ENCODE data around the gene MCF2. TPM values are rescaled to one million over a fixed set of nuclear protein-coding genes. Genes with fewer than 3 reads are reported as not detected.
"Not testable (repeated sequence)": the region's sequence is repeated elsewhere in the genome, so short reads cannot be mapped to it uniquely, and the experiment has no call there.

Gene MCF2, protein sequence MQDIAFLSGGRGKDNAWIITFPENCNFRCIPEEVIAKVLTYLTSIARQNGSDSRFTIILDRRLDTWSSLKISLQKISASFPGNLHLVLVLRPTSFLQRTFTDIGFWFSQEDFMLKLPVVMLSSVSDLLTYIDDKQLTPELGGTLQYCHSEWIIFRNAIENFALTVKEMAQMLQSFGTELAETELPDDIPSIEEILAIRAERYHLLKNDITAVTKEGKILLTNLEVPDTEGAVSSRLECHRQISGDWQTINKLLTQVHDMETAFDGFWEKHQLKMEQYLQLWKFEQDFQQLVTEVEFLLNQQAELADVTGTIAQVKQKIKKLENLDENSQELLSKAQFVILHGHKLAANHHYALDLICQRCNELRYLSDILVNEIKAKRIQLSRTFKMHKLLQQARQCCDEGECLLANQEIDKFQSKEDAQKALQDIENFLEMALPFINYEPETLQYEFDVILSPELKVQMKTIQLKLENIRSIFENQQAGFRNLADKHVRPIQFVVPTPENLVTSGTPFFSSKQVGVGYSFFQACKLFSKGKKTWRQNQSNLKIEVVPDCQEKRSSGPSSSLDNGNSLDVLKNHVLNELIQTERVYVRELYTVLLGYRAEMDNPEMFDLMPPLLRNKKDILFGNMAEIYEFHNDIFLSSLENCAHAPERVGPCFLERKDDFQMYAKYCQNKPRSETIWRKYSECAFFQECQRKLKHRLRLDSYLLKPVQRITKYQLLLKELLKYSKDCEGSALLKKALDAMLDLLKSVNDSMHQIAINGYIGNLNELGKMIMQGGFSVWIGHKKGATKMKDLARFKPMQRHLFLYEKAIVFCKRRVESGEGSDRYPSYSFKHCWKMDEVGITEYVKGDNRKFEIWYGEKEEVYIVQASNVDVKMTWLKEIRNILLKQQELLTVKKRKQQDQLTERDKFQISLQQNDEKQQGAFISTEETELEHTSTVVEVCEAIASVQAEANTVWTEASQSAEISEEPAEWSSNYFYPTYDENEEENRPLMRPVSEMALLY
- 0.27 and 0.37 TPM in 2 replicates for total RNA-seq

DNA sequence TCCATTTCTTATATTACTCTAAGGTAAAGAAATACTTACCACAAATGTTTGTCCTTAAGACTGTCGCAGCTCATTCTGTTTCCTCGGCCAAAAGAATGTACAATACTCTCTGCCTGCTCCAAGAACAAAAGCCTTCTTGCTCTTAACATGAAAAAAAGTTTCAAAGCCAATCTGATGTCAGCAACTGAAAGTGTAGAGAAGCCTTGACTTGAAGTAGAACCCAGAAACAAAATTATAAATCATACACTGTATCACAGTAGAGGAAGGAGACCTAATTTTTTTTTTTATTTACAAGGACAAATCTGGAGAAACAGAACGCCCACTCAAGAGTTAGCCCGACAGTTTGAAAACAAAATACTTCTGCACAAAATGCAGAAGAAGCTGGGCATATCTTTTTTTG, at the start of gene MCF2:
MCF2 (minus strand) TSS at position 101 of the 400 bp plus-strand sequence. CDS start 56,423 bp downstream, outside the sequence.
- intact Hi-C loops (cut with micrococcal nuclease): no loop called here

DNA sequence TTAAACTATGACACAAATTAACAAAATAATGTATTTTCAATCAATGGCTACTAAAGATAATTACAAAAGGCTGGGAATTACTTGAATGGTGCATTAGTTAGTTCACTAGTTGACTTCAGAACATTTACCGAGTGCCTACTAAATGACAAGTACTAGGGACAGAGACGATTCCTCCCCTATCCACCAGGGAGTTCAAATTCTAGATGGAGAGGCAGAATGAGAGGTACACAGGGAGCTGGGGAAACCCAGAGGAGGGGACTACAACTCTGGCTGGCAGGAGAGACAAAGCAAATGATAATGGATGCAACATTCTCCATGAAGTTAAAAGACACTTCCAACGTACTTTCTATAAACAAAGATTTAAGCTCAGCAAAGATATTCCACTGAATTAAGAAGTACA, 43.1 kb upstream of the MCF2 start:
- intact Hi-C loops (cut with micrococcal nuclease): no loop called here

DNA sequence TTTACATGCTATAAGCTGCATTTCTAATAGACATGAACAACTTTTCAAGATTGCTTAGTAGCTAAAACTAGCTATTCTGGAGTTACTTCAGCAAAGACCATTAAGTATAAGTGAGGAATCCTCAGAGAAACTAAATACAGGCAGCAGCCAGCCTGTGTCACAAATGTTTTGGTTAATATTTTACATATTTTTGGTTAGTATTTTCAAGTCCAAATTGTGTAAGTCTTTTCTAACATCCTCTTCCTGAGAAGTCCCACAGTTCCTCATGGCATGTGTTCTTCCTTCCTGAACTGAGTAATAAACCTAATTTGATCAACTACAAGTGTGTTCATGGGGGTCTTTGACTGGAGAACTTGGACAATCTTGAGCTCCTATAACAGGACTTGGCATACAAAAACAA, 42.4 kb upstream of the MCF2 start:
- intact Hi-C loops (cut with micrococcal nuclease): no loop called here

DNA sequence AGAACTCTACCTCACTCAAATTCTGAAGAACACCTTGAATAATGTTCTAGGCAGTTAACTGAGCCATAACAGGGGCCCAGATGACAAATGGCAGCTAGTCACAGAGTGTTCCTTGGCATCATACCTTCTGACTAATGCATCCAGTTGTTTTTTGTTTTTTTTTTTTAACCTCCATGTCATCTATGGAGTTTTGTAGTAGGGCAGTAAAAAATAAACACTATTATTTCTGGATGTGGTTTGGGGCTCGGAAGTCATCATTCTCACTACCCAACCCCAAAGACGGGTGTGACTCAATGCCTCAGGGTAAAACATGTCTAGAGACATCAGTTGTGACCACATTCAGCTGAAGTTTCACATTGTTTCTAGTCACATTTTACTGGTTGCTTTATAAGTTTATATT, 31.2 kb upstream of the MCF2 start:
- intact Hi-C loops (cut with micrococcal nuclease): loop anchor here (1.0 to 5.0 kb wide), 2 partner anchors 27 to 193 kb away; partner anchors contain the start of gene ATP11C

DNA sequence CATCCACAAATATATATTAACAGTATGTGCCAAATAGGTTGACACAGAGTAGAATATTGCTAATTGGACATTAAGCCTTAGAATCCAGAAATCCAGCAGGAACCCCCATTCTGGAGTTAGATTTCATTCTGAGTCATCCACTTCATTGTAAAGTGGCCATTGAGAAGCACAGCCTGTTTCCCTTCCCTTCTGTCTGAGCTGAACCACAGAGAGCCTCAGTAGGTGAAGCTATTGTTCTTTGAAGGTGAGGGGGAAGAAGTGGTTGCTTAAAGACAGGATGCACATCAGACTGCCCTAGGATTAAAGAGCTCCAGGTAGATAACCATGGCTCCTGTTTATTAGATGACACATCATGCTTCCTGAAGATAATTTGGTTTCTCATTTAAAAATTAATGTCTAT, 30.6 kb upstream of the MCF2 start:
- intact Hi-C loops (cut with micrococcal nuclease): loop anchor here (5.0 kb wide), 1 partner anchor 194 kb away; the partner anchor contains the start of gene ATP11C

DNA sequence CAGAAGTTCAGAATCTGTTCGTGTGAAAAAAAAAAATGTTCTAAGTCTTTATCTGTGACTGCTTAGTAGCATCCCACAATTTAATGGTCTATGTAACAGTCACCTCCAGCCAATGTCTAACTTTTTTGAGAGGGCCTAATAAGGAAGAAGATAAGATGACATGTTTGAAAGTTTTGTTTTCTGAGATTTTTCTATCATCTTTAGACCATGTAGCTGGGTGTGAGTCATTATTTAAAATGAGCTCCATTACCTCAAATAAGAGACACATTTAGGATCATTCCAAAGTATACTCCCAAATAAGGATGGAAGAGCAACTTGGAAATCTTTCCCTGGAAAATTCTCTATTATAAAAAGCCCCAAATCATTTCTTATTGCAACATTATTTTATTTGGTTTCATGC, 28.2 kb upstream of the MCF2 start:
- intact Hi-C loops (cut with micrococcal nuclease): loop anchor here (5.0 kb wide), 1 partner anchor 196 kb away; the partner anchor contains the start of gene ATP11C

DNA sequence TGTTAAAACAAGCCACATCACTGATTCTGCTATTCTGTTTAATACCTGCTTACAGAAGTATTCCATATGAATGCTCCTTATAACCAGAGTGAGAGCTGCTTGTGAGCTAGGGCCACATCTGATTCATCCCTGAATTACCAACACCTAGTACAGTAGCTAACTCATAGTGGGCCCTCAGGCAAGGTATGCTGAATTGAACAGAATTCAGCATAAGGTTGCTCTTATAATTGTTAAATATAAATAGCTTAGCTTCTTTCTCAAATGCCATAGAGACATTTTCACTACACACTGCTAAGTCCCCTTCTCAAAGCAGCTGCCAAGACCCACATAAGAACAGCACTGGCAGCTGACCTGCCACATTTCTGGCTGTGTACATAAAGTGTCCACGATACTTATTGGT, 27.0 kb upstream of the MCF2 start:
- intact Hi-C loops (cut with micrococcal nuclease): loop anchor here (5.0 kb wide), 1 partner anchor 197 kb away; the partner anchor contains the start of gene ATP11C

DNA sequence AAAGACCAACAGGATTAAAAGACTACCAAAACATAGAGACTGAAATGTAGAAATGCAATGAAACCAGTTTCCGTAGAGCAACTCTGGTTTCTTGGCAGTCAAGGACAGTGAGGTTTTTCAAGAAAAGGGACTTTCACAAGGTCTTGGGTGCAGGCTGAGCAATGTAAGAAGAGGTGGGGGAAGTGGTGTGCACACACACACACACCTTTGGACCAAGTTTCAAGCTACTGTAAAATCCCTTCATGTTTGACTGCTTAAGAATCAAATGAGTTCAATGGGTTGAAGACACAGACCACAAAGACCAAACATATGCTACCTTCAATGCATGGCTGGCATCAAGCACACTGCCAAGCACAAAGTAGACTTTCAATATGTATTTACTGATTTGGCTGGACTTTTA, 17.8 kb upstream of the MCF2 start:
- intact Hi-C loops (cut with micrococcal nuclease): loop anchor here (5.0 kb wide), 1 partner anchor 42 kb away; no protein-coding TSS in a partner anchor

DNA sequence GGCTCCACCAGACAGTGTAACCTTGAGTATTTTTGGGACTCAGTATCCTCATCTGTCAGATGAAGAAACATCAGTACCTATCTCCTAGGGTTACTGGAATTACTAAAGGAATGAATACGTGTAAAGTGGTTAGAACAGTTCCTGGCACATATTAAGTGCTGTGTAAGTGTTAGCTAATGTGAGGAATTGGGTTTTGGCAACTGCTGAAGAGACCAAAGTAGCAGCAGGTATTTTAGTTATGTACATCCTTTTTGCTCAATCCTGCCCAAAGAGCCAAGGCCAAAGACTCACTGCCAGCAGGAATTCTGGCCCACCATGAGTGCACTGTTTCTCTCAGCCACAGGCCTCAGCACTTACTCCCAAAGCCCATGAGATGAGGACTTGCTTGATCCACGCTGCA, 16.7 kb upstream of the MCF2 start:
- intact Hi-C loops (cut with micrococcal nuclease): loop anchor here (5.0 kb wide), 1 partner anchor 43 kb away; no protein-coding TSS in a partner anchor

DNA sequence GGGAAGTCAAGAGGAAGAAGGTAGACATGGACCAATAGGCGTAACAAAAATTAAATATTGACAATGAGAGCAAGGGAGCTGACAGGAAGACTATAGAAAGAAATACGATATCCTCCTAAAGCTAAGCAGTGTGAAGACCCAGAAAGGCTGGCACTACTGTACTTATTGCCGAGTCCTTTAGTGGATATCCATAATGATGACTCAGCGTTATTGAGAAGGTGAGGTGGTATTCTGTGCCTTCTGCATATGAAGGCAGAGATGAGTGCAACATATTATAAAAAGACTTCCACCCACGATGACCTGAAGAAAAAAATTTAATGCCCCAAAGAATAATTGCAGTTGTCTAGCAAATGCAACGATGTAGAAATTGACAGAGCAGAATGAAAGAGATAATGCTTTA, 13.0 kb upstream of the MCF2 start:
- intact Hi-C loops (cut with micrococcal nuclease): no loop called here

DNA sequence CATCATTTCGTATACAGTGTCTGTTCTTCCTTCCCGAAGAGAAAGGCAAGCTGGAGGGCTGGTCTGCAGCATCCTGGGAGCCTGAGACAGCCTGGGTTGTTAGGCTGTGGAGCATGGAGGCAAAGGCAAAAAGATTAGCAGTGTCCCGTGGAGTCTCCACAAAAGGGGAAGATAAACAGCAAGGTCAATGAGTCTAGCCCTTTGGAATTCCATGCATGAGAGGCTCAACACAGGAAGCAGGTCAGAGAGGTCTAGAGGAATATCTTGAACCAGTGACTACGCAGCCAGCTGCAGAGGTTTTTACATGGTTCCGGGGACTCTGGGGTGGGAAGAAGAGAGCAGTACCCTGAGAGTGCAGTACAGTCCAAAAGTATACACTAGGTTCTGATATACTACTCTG, 12.2 kb upstream of the MCF2 start:
- intact Hi-C loops (cut with micrococcal nuclease): no loop called here

DNA sequence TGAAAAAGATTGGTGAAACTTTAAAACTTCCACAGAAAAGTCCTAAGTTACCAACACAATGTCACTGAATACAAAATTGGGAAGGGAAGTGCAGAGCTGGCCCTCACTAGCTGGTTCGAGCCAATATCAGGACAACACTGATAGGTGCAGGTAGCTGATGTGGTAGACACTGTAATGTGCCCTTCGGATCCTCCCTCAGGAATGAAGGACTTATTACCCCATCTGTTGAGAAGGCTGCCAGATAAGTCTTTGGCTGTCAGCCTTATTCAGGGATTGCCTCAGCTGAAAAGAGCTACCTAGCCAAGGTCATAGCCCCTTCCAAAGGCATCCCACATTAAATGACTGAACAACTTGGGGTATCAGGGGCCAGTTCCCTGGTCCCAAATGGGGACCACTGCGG, 5.3 kb downstream of the MCF2 start:
- intact Hi-C loops (cut with micrococcal nuclease): no loop called here

DNA sequence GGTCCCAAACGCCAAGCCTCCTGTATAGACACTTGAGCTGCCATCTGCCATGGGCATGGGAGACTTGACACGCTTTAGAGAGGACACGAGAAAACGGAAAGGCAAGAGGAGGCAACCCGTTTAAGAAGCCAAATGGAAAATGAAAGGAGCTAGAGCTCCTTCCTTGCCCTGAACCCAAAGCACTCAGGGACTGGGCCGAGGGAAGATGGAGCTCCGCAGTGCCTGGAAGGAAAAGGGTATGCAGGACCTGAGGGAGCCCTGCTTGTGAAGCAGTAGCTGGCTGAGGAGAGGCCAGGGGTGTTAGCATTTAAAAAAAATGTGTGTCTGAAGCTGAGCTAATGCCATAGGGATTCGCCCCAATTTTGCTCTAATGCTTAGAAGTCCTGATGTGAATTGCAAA, 15.1 kb downstream of the MCF2 start:
- intact Hi-C loops (cut with micrococcal nuclease): no loop called here

DNA sequence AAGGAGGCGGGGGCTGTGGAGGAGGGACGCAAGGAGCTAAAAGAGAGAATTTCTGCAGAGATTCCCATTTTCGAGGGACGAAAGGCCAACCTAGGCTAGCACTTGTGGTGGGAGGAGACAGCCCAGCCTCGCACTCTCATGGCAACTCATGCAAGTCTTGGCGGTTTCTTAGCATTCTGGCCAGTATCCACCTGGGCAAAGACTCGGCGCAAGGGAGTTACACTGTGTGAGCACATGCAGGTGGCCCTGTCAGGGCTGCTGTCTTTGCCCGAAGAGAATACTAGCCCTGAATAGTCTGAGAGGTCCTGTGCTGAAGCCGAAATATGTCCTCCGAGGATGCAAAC, 15.5 kb downstream of the MCF2 start:
- intact Hi-C loops (cut with micrococcal nuclease): no loop called here

DNA sequence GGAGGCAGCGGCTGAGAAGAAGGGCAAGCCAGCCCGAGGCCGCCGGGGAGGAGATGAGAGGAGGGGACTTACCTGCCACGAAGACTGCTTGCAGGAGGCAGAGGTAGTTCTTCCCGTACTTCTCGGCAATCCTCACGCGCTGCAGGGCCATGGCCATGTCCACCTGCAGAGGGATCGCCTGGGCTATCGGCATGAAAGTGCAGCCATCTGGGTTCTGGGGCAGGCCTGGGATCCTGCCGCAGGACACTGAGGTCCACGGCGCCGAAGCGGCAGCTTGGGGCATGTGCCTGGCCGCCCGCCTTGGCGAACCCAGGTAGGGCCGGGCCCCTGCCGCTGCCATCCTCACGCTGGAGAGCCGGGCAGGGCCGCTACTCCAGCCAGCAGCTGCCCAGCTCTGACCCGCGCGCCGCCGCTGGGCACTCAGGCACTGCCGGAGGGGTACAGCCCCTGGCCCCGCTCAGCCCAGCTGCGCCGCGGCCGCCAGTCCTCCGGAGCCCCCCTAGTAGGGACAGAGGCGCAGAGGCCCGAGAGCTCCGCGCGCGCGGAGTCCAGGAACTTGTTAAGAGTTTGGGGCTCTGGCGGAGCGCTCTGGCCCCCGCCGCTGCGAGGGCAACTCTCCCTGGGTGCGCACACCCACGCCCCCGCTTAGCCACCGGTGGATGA, 16.0 kb downstream of the MCF2 start:
- intact Hi-C loops (cut with micrococcal nuclease): no loop called here

DNA sequence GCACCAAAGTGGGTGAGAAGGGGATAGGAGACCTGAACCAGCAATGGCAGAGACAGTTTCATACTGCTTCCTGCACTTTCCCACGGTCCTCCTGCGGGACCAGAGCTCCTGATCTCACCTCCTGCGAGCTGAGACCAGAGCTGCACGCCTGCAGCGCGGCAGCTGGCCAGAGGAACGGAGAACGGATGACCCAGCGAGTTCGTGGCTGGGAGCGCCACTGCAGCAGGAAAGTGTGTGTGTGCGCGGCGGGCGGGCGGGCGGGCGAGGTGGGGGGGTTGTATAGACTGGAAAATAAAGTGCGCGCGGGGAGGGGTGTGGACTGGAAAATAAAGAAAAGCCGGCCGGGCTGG, 16.5 kb downstream of the MCF2 start:
- intact Hi-C loops (cut with micrococcal nuclease): no loop called here

DNA sequence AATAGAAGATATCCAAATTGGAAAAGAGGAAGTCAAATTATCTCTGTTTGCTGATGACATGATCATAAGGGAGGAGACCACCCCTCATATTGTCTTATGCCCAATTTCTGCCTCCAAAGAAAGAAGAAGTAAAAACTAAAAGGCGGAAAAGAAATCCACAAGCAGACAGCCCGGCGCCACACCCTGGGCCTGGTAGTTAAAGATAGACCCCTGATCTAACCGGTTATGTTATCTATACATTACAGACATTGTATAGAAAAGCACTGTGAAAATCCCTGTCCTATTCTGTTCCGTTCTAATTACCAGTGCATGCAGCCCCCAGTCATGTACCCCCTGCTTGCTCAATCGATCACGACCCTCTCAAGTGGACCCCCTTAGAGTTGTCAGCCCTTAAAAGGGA, 22.8 kb downstream of the MCF2 start:
- intact Hi-C loops (cut with micrococcal nuclease): not testable (repeated sequence)

DNA sequence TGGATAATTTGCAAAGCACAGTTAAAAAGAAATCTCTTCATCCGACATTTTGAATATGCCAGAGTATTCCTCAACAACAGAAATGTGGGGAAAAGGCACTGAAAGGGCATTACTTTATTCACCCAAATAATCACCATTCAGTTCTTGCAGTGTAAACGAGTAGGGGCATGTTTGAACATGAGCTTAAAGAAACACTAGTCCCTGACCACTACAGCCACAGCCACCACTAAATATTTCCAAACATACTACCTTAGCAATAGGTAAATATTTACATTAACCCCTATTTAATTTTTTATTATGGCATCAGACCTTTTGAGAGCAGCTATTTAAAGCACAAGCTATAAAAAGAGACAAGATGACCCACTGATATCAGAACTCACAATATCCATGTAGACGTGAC, 27.6 kb downstream of the MCF2 start:
- intact Hi-C loops (cut with micrococcal nuclease): no loop called here

DNA sequence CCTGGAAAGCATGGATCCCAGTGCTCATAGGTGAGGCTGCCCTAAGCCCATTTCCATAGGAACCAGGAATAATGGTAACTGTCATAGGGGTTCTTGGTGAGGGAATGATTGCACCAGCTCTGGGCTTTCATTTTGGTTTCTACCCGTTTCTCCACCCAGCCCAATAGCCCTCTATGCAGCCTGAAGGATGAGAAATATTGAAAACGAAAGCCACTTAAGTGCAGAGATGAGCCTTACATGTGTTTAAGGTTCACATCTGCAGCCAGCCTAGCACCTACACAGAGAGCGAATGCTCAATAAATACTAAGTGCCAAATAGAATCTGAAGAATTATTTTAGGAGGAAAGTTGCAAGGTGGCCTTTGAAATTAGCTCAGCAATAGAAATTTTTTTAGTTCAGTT, 60.4 kb downstream of the MCF2 start:
- intact Hi-C loops (cut with micrococcal nuclease): no loop called here

DNA sequence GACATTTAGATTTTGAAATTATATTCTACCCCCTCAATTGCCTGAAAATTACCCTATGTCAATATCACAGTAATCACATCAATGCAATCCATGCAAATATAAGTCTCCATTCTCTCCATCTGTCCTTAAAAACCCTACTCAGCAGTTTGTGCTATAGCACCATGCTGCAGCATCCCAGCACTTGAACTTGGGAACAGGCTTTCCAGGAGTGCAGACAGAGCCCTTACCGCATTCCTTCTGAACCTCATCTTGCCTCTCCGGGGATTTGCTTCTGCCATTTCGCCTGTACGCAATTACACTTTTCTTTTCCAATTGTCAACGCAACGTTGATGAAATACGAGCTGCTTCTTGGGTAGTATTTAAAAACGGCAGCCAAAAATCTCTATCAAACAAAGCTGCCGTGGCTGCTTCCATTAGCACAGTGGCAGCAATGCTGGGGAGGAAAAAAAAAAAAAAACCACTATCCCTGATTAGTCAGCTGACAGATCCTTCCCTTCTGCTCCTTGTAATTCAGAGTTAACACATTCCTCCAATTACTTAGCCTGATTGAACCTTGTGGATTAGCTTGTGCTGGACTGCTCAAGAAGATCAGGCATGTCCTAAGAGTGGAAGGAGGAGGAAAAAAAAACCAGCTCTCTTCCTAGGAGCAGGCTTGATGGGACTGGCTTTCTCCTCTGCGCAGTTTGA, 65.6 kb downstream of the MCF2 start:
- intact Hi-C loops (cut with micrococcal nuclease): no loop called here

DNA sequence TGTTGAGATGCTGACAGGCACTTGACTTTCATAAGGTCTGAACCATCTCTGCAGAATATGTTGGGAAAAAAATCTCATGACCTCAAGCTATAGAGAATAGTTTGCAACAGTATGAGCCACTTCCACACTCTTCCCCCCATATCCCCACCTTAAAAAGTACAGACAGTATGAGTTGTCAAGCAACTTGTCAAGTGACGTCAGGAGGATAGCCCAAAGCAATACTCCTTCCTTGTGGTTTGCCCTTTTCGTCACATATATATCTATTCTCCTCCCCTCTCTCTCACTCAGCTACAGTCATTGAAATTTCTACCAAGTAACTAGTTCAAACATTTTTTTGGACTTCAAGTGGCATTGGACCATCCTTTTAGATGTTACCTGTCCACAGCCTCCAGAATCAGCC, 67.7 kb downstream of the MCF2 start:
- intact Hi-C loops (cut with micrococcal nuclease): no loop called here
